IPS DF 4.7 (cell line): Measurements from ENCODE around the gene NPL.

ENCODE experiments used
- DNase-seq: peaks from one replicate; pipeline ENCODE4 v3.0.0-alpha.2; 2013; ENCODE audit warnings: low spot score; ENCODE audit errors: extremely low read depth

Gene NPL

GRCh38 chr1:182811975-182812722, 22.6 kb downstream of the NPL start:
- no peak for DNase-seq

- DNase-seq: no peak
Observed at GRCh38 chr1:182816863-182817262, 27.3 kb downstream of the NPL start.

- no peak for DNase-seq
Observed at GRCh38 chr1:182817802-182818201, 28.2 kb downstream of the NPL start.

- DNase-seq: no peak
Observed at GRCh38 chr1:182823220-182823619, 33.6 kb downstream of the NPL start.

- no peak for DNase-seq
Observed at GRCh38 chr1:182826892-182827291, 37.3 kb downstream of the NPL start.

GRCh38 chr1:182829285-182829932, 39.8 kb downstream of the NPL start:
- no peak for DNase-seq

- no peak for DNase-seq
Observed at GRCh38 chr1:182833271-182833670, 43.7 kb downstream of the NPL start.

GRCh38 chr1:182834326-182834725, 44.8 kb downstream of the NPL start:
- DNase-seq: no peak

GRCh38 chr1:182835806-182836205, 46.2 kb downstream of the NPL start:
- DNase-seq: no peak

GRCh38 chr1:182839209-182840066, 49.9 kb downstream of the NPL start, which contains the start of gene DHX9:
Gene DHX9, plus strand, starts transcription at chr1:182839347. Its CDS starts 3,220 bp downstream, at chr1:182842567.
- peak; percentile 30 for DNase-seq

GRCh38 chr1:182841368-182841988, 51.9 kb downstream of the NPL start:
- DNase-seq: no peak

GRCh38 chr1:182842265-182842664, 52.7 kb downstream of the NPL start:
- DNase-seq: no peak

GRCh38 chr1:182845379-182845778, 55.8 kb downstream of the NPL start:
- DNase-seq: no peak

GRCh38 chr1:182845894-182846293, 56.3 kb downstream of the NPL start:
- no peak for DNase-seq

- DNase-seq: no peak
Observed at GRCh38 chr1:182847105-182847504, 57.5 kb downstream of the NPL start.

- DNase-seq: no peak
Observed at GRCh38 chr1:182848736-182849135, 59.2 kb downstream of the NPL start.

- no peak for DNase-seq
Observed at GRCh38 chr1:182850319-182850718, 60.7 kb downstream of the NPL start.

- DNase-seq: no peak
Observed at GRCh38 chr1:182851825-182852224, 62.3 kb downstream of the NPL start.

- DNase-seq: no peak
Observed at GRCh38 chr1:182855911-182856310, 66.3 kb downstream of the NPL start.

GRCh38 chr1:182857212-182857611, 67.6 kb downstream of the NPL start:
- DNase-seq: no peak

GRCh38 chr1:182860658-182861057, 71.1 kb downstream of the NPL start:
- no peak for DNase-seq

GRCh38 chr1:182861994-182862393, 72.4 kb downstream of the NPL start:
- DNase-seq: no peak
